PC-3 (cell line): ENCODE data around the gene UGT1A5. TPM values are rescaled to one million over a fixed set of nuclear protein-coding genes. Genes with fewer than 3 reads are reported as not detected.
A peak's percentile ranks its signal among the peaks of the same experiment; 100 is the strongest.

Experiments used
- ATAC-seq: fragments of 200-7000 bp; cut with Tn5 transposase; 2 replicates; pipeline ENCODE4 v1.9.1; 2020; ENCODE audit warnings: mild to moderate bottlenecking, moderate library complexity
- BruUV-seq: library from RNA; stranded (reverse); fragments of 400-500 nt; replicated peaks from 2 replicates; lab custom pipeline; 2021; lab: Mats Ljungman, UMichigan
- CTCF ChIA-PET: fragments of 300-600 bp; sonication (Branson Sonifier 250); formaldehyde crosslinking; loops from one replicate; lab custom pipeline; 2022; ENCODE audit warnings: antibody characterized with exemption; lab: Charles Lee
- POLR2A ChIA-PET: fragments of 300-600 bp; sonication (Branson Sonifier 250); formaldehyde crosslinking; loops from one replicate; lab custom pipeline; 2022; ENCODE audit warnings: antibody characterized with exemption; ENCODE audit not compliant: unreplicated experiment; lab: Charles Lee
- DNase-seq: peaks from one replicate; pipeline ENCODE4 v3.0.0-alpha.2; 2015
- H2AFZ ChIP-seq: fragments of 300-600 bp; sonication (generic); 2 replicates; pipeline ENCODE4 v1.6.0; 2016; ENCODE audit warnings: antibody characterized with exemption, low read length
- H3F3A ChIP-seq: fragments of 300-600 bp; sonication (generic); one replicate; pipeline ENCODE4 v1.6.0; 2017; ENCODE audit warnings: antibody characterized with exemption, low read length, control low read depth, mild to moderate bottlenecking; ENCODE audit not compliant: unreplicated experiment
- H3K27ac ChIP-seq: fragments of 300-600 bp; sonication (generic); 2 replicates; pipeline ENCODE4 v1.5.1; 2016; ENCODE audit warnings: mild to moderate bottlenecking, low read length
- H3K27me3 ChIP-seq: fragments of 300-600 bp; sonication (generic); 2 replicates; pipeline ENCODE4 v1.6.1; 2016; ENCODE audit warnings: low read length, mixed read lengths
- H3K36me3 ChIP-seq: fragments of 300-600 bp; sonication (generic); 2 replicates; pipeline ENCODE4 v1.6.1; 2016; ENCODE audit warnings: low read depth, mixed run types, low read length, mixed read lengths
- H3K4me1 ChIP-seq: fragments of 300-600 bp; sonication (generic); 2 replicates; pipeline ENCODE4 v1.5.1; 2016; ENCODE audit warnings: low read length; ENCODE audit not compliant: insufficient read depth
- H3K4me2 ChIP-seq: fragments of 300-600 bp; sonication (generic); 2 replicates; pipeline ENCODE4 v1.6.0; 2016; ENCODE audit warnings: low read length
- H3K4me3 ChIP-seq: fragments of 300-600 bp; sonication (generic); 2 replicates; pipeline ENCODE4 v1.5.1; 2016; ENCODE audit warnings: mild to moderate bottlenecking, low read length, mixed read lengths
- H3K79me2 ChIP-seq: fragments of 300-600 bp; sonication (generic); 2 replicates; pipeline ENCODE4 v1.6.1; 2017; ENCODE audit warnings: low read length, mixed read lengths
- H3K9ac ChIP-seq: fragments of 300-600 bp; sonication (generic); 2 replicates; pipeline ENCODE4 v1.6.0; 2016; ENCODE audit warnings: mild to moderate bottlenecking, low read length
- H3K9me2 ChIP-seq: fragments of 300-600 bp; sonication (generic); replicated peaks from 2 replicates; pipeline ENCODE4 v1.6.1; 2016; ENCODE audit warnings: mixed run types, low read length, mixed read lengths
- H3K9me3 ChIP-seq: fragments of 300-600 bp; sonication (generic); 2 replicates; pipeline ENCODE4 v1.6.1; 2016; ENCODE audit warnings: low read length, mixed read lengths
- H4K20me1 ChIP-seq: fragments of 300-600 bp; sonication (generic); 2 replicates; pipeline ENCODE4 v1.6.1; 2016; ENCODE audit warnings: low read length, mixed read lengths
- CTCF ChIP-seq: fragments of 300-600 bp; sonication (generic); conservative IDR thresholded peaks from 2 replicates; pipeline ENCODE4 v1.5.1; 2017; ENCODE audit warnings: antibody characterized with exemption, low read depth, mild to moderate bottlenecking, low read length
- EZH2 ChIP-seq: fragments of 300-600 bp; sonication (generic); IDR thresholded peaks from one replicate; pipeline ENCODE4 v1.6.1; 2017; ENCODE audit warnings: antibody characterized with exemption, mild to moderate bottlenecking, low read length; ENCODE audit not compliant: unreplicated experiment
- EZH2phosphoT487 ChIP-seq: fragments of 300-600 bp; sonication (generic); IDR thresholded peaks from 2 replicates; pipeline ENCODE4 v1.6.1; 2018; ENCODE audit warnings: mild to moderate bottlenecking, antibody characterized with exemption, low read length, borderline replicate concordance
- intact Hi-C: fragments of 100-400 bp; cut with micrococcal nuclease; formaldehyde crosslinking; loops from 2 replicates; pipeline ENCODE4 v1.9.0; 2023
- total RNA-seq: library from RNA; depleted of rRNA; stranded (reverse); fragments of >200 nt; gene quantifications from 2 replicates; pipeline ENCODE4 v1.2.3, GENCODE V29; 2014

The UGT1A5 gene
- total RNA-seq, 1 experiment from 2014 or later: not detected

GRCh38 chr2:233711312-233712008 lies 1.2 kb upstream of the UGT1A5 start:
- no peak overlapping the region for H3K4me2 ChIP-seq
- no peak overlapping the region for H3K4me3 ChIP-seq
- POLR2A ChIA-PET: no interaction called here
- H3K9me2 ChIP-seq: no peaks in the 10 kb centered on the region; the same call in 1 of the 2 replicates
- CTCF ChIA-PET: interaction anchor here (0.7 kb wide), 1 partner anchor 254 kb away, joined by 3 read pairs; no protein-coding TSS in a partner anchor
- H3K27ac ChIP-seq: no peak overlapping the region
- intact Hi-C loops: loop anchor here (1.0 to 5.0 kb wide), 3 partner anchors 121 to 262 kb away; no protein-coding TSS in a partner anchor
- DNase-seq (peak; percentile 86), ATAC-seq (peak; percentile 69)
- H2AFZ ChIP-seq: peak overlapping the region; percentile 39; the same call in 1 of the 2 replicates
- H3K27me3 ChIP-seq: no peaks in the 10 kb centered on the region
- H3K79me2 ChIP-seq: no peaks in the 10 kb centered on the region
- no peaks in the 10 kb centered on the region for H3K9me3 ChIP-seq
- H3K9ac ChIP-seq: no peak overlapping the region
- TF ChIP-seq EZH2 (no peak), EZH2phosphoT487 (no peak), CTCF (peak; percentile 92)
- H3F3A ChIP-seq: peaks cover 6% of the 10 kb centered on the region
- H3K36me3 ChIP-seq: no peaks in the 10 kb centered on the region
- peaks cover 38% of the 10 kb centered on the region for H3K4me1 ChIP-seq
- BruUV-seq: no TSS peak
- no peaks in the 10 kb centered on the region for H4K20me1 ChIP-seq

GRCh38 chr2:233713262-233713615 lies 532 bp downstream of the UGT1A5 start:
- H3K4me2 ChIP-seq: no peak overlapping the region
- no peak overlapping the region for H3K9ac ChIP-seq
- H3K79me2 ChIP-seq: no peaks in the 10 kb centered on the region
- ChIA-PET POLR2A (no interaction called here), CTCF (no interaction called here)
- BruUV-seq: no TSS peak
- no peaks in the 10 kb centered on the region; the same call in 1 of the 2 replicates for H3K9me2 ChIP-seq
- intact Hi-C loops: loop anchor here (5.0 kb wide), 1 partner anchor 119 kb away; no protein-coding TSS in a partner anchor
- H3K27me3 ChIP-seq: no peaks in the 10 kb centered on the region
- no peak overlapping the region for H3K4me3 ChIP-seq
- TF ChIP-seq EZH2: no peak
- TF ChIP-seq CTCF: no peak
- TF ChIP-seq EZH2phosphoT487: no peak
- H4K20me1 ChIP-seq: no peaks in the 10 kb centered on the region
- no peaks in the 10 kb centered on the region for H3K9me3 ChIP-seq
- H3K36me3 ChIP-seq: no peaks in the 10 kb centered on the region
- H2AFZ ChIP-seq: no peak overlapping the region
- H3F3A ChIP-seq: no peaks in the 10 kb centered on the region
- DNase-seq (no peak), ATAC-seq (no peak)
- H3K4me1 ChIP-seq: peaks cover 20% of the 10 kb centered on the region
- no peak overlapping the region for H3K27ac ChIP-seq

- DNase-seq (peak; percentile 27), ATAC-seq (no peak)
- Histone ChIP-seq H3K27ac (no peak overlapping the region), H3K4me3 (no peak overlapping the region), H3K27me3 (no peaks in the 10 kb centered on the region), H3K9ac (no peak overlapping the region), H3K9me2 (no peaks in the 10 kb centered on the region; the same call in 1 of the 2 replicates), H2AFZ (no peak overlapping the region), H4K20me1 (no peaks in the 10 kb centered on the region), H3F3A (no peaks in the 10 kb centered on the region), H3K4me1 (peaks cover 12% of the 10 kb centered on the region), H3K79me2 (no peaks in the 10 kb centered on the region), H3K9me3 (no peaks in the 10 kb centered on the region), H3K36me3 (no peaks in the 10 kb centered on the region), H3K4me2 (no peak overlapping the region)
- POLR2A ChIA-PET: no interaction called here
- intact Hi-C loops: loop anchor here (5.0 kb wide), 1 partner anchor 118 kb away; no protein-coding TSS in a partner anchor
- BruUV-seq: no TSS peak
- CTCF ChIA-PET: no interaction called here
- TF ChIP-seq EZH2 (no peak), CTCF (no peak), EZH2phosphoT487 (no peak)
Measured at GRCh38 chr2:233714121-233714520, 1.4 kb downstream of the UGT1A5 start.
